ENCODE results near the gene S100A2. TPM values are rescaled to one million over a fixed set of nuclear protein-coding genes. Genes with fewer than 3 reads are reported as not detected.

S100A2 gene
- total RNA-seq, 4 donors from 2014 or later = 2.3 to 12.6 (median 4.2) TPM; not detected in 1

GRCh38 chr1:153613406-153613805 lies 47.8 kb upstream of the S100A2 start:
- peak overlapping the region in 2 of 4 donors; percentile 54 to 66 for H3K4me3 ChIP-seq
- H3K27ac ChIP-seq = peak overlapping the region; percentile 88 to 99 (median 94)
- no peaks in the 10 kb centered on the region for H3K27me3 ChIP-seq
- no peak for DNase-seq (ENCODE audit: low spot score in 2 of 2)
- H3K9me3 ChIP-seq = no peaks in the 10 kb centered on the region
- WGBS, 2 donors = 59 to 74% methylated on average over 3 to 5 of the region's 5 CpGs
- peaks cover 0 to 4% (median 0%) of the 10 kb centered on the region in 3 donors for H3K36me3 ChIP-seq
- peaks cover 0 to 66% (median 48%) of the 10 kb centered on the region in 4 donors for H3K4me1 ChIP-seq
- no peak for TF ChIP-seq EP300 (IDR thresholded peaks at IDR 0.05)
- no peak for TF ChIP-seq CTCF (IDR thresholded peaks at IDR 0.05)
- no peak for TF ChIP-seq POLR2A (IDR thresholded peaks at IDR 0.05)

- H3K36me3 ChIP-seq = no peaks in the 10 kb centered on the region
- TF ChIP-seq POLR2A (IDR thresholded peaks at IDR 0.05) = peak; percentile 33 to 66
- TF ChIP-seq EP300 (IDR thresholded peaks at IDR 0.05) = peak in 1 of 2 donors; percentile 78
- TF ChIP-seq CTCF (IDR thresholded peaks at IDR 0.05) = no peak
- H3K9me3 ChIP-seq = no peaks in the 10 kb centered on the region
- H3K27ac ChIP-seq = peak within 1 kb of the TSS; percentile 88 to 99 (median 94)
- WGBS, 2 donors = 35% methylated on average over 9 of the region's 9 CpGs
- H3K4me1 ChIP-seq = peaks cover 0 to 71% (median 54%) of the 10 kb centered on the region in 4 donors
- no peaks in the 10 kb centered on the region for H3K27me3 ChIP-seq
- H3K4me3 ChIP-seq = peak within 1 kb of the TSS; percentile 45 to 66 (median 58)
- DNase-seq (ENCODE audit: low spot score in 2 of 2) = peak; percentile 56 to 59
Measured at GRCh38 chr1:153612755-153613331, 47.2 kb upstream of the S100A2 start, which contains the start of gene S100A16. Gene S100A16, minus strand, starts transcription at chr1:153613137. Its CDS starts 4,986 bp downstream, at chr1:153608151.

GRCh38 chr1:153612111-153612754 lies 46.6 kb upstream of the S100A2 start:
- DNase-seq (ENCODE audit: low spot score in 2 of 2) = no peak
- TF ChIP-seq CTCF (IDR thresholded peaks at IDR 0.05) (no peak), POLR2A (IDR thresholded peaks at IDR 0.05) (no peak), EP300 (IDR thresholded peaks at IDR 0.05) (no peak)
- H3K4me1 ChIP-seq = peaks cover 0 to 77% (median 54%) of the 10 kb centered on the region in 4 donors
- H3K36me3 ChIP-seq = peaks cover 0 to 6% (median 0%) of the 10 kb centered on the region in 3 donors
- H3K4me3 ChIP-seq = peak overlapping the region; percentile 45 to 66 (median 58)
- no peaks in the 10 kb centered on the region for H3K27me3 ChIP-seq
- H3K9me3 ChIP-seq = no peaks in the 10 kb centered on the region
- 37% methylated on average over 11 of the region's 11 CpGs for whole genome bisulfite sequencing, 2 donors
- H3K27ac ChIP-seq = peak overlapping the region; percentile 88 to 99 (median 94)

GRCh38 chr1:153611356-153611755 lies 45.7 kb upstream of the S100A2 start:
- Histone ChIP-seq H3K4me1 (peaks cover 0 to 76% (median 46%) of the 10 kb centered on the region in 4 donors), H3K27me3 (no peaks in the 10 kb centered on the region), H3K4me3 (peak overlapping the region; percentile 45 to 66 (median 58)), H3K36me3 (peaks cover 0 to 15% (median 0%) of the 10 kb centered on the region in 3 donors), H3K9me3 (no peaks in the 10 kb centered on the region), H3K27ac (peak overlapping the region; percentile 88 to 99 (median 94))
- TF ChIP-seq EP300 (IDR thresholded peaks at IDR 0.05) (no peak), CTCF (IDR thresholded peaks at IDR 0.05) (no peak), POLR2A (IDR thresholded peaks at IDR 0.05) (no peak)
- WGBS, 2 donors = 41 to 68% methylated on average over 1 of the region's 1 CpG
- DNase-seq (ENCODE audit: low spot score in 2 of 2) = no peak

GRCh38 chr1:153610811-153611301 lies 45.2 kb upstream of the S100A2 start:
- H3K4me1 ChIP-seq = peaks cover 0 to 71% (median 42%) of the 10 kb centered on the region in 4 donors
- H3K36me3 ChIP-seq = peaks cover 0 to 20% (median 0%) of the 10 kb centered on the region in 3 donors
- peak overlapping the region; percentile 89 to 99 (median 94) for H3K27ac ChIP-seq
- TF ChIP-seq CTCF (IDR thresholded peaks at IDR 0.05) (no peak), EP300 (IDR thresholded peaks at IDR 0.05) (no peak), POLR2A (IDR thresholded peaks at IDR 0.05) (no peak)
- DNase-seq (ENCODE audit: low spot score in 2 of 2) = no peak
- 60 to 68% methylated on average over 7 of the region's 7 CpGs for WGBS, 2 donors
- H3K4me3 ChIP-seq = peak overlapping the region in 3 of 4 donors; percentile 15 to 62 (median 54)
- H3K27me3 ChIP-seq = no peaks in the 10 kb centered on the region
- no peaks in the 10 kb centered on the region for H3K9me3 ChIP-seq

Measured in tibial nerve (tissue), 4 donors.